Islet precursor cell (in vitro differentiated cells): ENCODE measurements around the gene ZDHHC16.
"Not testable (repeated sequence)": the region's sequence is repeated elsewhere in the genome, so short reads cannot be mapped to it uniquely, and the experiment has no call there.

Source experiments
- DNase-seq: peaks from one replicate; pipeline ENCODE4 v3.0.0-alpha.2; 2018

The ZDHHC16 gene

DNA sequence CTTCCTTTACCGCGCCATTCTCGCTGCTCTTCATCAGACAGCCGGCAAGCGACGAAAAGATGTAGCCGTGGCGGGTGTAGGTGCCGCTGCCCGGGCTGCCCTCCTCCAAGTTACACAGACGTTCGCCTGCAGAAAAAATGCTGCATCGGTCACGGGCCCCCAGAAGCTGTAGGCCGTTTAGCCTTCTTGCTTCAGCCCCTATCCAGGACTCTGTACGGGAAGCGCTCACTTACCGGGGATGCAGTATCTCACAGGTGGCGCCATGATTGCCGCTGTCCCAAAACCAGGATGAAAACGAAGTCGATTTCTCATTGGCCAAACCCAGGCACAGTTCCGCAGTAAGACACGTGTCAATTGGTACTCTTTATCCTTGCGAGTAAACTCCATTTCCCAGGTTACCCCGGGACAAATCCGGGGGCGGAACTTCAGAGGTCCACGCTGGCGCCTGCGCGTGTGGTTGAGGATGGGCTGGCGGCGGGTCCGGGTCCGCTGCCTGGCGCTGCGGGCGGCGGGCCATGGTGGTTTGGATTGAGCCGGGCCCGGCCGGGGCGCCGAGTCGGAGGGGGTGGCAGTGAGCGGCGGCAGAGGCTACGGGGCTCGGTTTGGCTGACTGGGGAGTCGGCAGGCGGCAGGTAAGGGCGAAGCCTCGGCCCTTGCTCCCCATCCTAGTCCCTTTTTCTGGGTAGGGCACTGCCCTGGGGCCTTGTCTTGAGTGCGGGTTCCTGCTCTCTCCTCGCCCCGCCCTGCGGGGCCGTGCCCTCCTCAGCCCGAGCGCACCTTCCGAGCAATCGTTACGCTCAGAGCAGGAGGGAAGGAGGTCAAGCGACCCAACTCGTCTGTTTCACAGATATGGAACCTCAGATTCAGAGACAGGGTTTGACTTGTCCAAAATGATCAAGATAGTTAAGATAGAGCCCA lies at the start of gene ZDHHC16, which contains the start of gene EXOSC1:
ZDHHC16 (plus strand) TSS at position 454 of the 918 bp plus-strand sequence. CDS start 5,501 bp downstream, outside the sequence.
EXOSC1 (minus strand) TSS at position 285 of the 918 bp plus-strand sequence; CDS start at position 264, 21 bp downstream.
- DNase-seq: peak; percentile 98

- DNase-seq: peak; percentile 79
Observed at GRCh38 chr10:97399843-97400545, 46.0 kb upstream of the ZDHHC16 start.

DNA sequence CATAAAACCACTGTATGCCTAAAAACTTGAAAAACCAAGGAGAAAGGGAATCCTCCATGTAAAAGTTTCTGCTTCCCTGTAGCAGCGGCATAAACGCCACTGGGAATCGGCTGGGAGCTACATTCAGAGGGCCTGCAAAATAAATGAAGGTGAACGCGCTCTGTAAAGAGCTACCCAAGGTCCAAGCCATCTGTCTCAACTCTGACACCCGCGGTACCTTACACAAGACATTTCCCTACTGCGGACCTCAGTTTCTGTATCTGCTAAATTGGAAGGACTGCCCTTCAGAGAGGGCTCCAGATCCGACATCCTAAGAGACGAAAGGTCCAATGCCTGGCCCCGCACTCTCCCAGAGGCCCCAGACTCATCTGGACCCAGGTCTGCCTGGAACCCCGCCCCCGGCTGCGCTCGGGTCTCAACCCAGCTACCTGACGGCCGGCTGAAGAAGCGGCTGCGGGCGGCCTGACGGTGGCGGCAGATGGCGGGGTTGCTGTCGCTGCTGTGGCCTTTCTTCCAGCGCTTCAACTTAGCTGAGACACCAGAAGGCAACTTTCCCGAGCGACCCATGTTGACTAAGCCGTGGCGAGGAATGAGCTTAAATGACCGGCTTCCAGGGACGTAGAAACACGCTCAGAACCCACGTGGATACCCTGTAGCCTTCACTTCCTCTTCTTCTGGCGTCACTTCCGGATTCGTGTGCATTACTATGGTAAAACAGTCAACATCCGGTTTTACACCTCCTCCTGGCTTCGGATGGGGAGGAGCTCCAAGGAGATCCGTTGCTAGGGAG lies 45.1 kb upstream of the ZDHHC16 start, which contains the start of gene RRP12:
RRP12 (minus strand) TSS at position 676 of the 790 bp plus-strand sequence; CDS start at position 567, 109 bp downstream.
- DNase-seq: peak; percentile 95

DNA sequence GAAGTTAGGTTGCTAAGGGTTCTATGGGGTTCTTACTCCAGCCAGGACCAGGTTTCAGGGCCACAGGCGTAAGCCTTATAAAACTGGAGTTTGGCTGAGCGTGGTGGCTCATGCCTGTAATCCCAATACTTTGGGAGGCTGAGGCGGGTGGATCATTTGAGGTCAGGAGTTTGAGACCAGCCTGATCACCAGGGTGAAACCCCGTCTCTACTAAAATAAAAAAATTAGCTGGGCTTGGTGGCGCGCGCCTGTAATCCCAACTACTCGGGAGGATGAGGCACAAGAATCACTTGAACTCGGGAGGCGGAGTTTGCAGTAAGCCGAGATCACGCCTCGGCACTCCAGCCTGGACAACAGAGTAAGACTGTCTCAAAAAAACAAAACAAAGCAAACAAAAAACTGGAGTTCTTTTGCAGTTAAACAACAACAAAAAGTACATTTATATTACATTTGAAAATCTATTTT lies 44.5 kb upstream of the ZDHHC16 start:
- no peak for DNase-seq

DNA sequence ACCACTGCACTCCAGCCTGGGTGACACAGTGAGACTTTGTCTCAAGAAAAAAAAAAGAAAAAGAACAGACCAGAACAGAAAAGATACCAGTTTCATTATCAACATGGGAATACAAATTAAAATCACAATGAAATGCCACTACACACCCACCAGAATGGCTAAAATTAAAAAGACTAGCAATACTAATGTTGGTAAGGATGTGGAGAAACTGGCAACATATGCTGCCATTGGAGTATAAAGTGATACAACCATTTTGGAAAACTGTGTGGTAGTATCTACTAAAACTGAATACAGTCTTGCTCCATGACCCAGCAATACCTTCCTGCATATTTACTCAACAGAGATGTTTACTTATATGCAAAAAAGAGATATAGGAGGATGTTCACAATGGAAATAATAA lies 41.9 kb upstream of the ZDHHC16 start:
- DNase-seq: no peak

DNA sequence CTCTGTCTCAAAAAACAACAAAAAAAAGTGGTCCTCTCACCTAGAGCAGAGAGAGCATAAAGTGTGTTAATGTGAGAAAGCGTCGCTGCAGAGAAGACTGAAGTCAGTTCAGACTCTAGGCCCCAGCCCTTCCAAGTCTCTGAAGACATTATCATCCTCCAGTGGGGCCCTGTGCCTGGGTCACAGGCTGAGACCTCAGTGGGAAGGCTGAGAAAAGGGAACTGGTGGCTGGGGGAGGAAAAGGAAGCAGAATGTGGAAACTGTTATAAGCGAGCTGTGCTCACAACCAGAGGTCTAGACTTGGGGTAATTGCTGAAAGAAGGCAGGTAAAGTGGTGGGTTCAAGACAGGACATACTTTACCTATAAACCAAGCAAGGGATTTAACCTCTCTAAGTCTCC lies 39.9 kb upstream of the ZDHHC16 start:
- no peak for DNase-seq

DNA sequence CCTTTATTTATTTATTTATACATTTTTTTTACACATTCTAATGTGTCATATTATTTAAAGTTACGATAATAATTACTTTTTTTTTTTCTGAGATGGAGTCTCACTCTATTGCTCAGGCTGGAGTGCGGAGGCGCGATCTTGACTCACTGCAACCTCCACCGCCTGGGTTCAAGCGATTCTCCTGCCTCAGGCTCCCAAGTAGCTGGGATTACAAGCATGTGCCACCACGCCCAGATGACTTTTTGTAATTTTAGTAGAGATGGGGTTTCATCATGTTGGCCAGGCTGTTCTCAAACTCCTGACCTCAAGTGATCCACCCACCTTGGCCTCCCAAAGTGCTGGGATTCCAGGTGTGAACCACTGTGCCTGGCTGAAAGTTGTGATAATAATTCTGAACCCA lies 39.5 kb upstream of the ZDHHC16 start:
- DNase-seq: not testable (repeated sequence)

GRCh38 chr10:97407211-97407951 lies 38.6 kb upstream of the ZDHHC16 start:
- peak; percentile 90 for DNase-seq

- no peak for DNase-seq
Observed at GRCh38 chr10:97407952-97408248, 38.1 kb upstream of the ZDHHC16 start.

DNA sequence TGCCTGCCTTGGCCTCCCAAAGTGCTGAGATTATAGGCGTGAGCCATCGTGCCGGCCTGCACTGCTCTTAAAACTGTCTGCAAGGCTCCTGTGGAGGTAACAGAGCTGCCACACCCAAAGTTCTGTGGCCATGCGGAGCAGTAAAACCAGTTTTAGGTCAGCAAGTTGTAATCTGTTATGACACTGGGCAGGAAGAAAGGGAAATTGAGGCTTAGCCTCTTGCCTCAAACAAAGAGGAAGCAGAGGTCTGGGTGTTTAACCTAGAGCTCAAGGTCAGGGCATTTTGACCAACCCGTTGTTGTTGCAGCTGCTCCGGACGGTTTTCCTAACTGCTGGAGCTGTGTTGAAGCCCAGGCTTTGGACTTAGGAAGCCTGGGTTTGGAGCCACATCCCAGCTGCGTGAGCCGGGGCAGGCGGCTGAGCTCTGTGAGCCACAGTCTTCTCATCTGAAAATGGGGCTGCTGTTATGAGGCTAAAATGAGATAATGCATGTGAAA lies 37.4 kb upstream of the ZDHHC16 start:
- DNase-seq: no peak

DNA sequence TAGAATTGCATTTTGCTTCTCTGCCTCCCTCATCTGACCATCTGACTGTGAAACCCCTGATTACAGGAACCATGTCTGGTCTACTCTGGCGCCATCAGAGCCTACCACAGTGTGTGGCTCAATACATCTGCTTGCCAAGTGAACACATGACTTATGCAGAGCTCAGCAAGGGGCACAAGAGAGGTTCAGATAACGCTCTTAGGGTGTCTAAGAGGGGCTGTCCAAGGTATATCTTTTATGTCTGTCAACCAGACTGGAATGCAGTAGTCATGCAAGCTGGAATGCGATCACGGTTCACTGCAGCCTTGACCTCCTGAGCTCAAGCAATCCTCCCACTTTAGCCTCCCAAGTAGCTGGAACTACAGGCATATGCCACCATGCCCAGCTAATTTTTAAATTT lies 34.6 kb upstream of the ZDHHC16 start:
- DNase-seq: no peak

GRCh38 chr10:97412891-97413304 lies 33.1 kb upstream of the ZDHHC16 start:
- peak; percentile 87 for DNase-seq

- DNase-seq: no peak
Observed at GRCh38 chr10:97416565-97416964, 29.4 kb upstream of the ZDHHC16 start.

GRCh38 chr10:97423757-97424098 lies 22.2 kb upstream of the ZDHHC16 start:
- not testable (repeated sequence) for DNase-seq

GRCh38 chr10:97425964-97426775 lies 19.8 kb upstream of the ZDHHC16 start, which contains the start of gene PGAM1:
Gene PGAM1 (plus strand): TSS chr10:97426191. CDS start chr10:97426308, 117 bp downstream.
- peak; percentile 98 for DNase-seq

DNA sequence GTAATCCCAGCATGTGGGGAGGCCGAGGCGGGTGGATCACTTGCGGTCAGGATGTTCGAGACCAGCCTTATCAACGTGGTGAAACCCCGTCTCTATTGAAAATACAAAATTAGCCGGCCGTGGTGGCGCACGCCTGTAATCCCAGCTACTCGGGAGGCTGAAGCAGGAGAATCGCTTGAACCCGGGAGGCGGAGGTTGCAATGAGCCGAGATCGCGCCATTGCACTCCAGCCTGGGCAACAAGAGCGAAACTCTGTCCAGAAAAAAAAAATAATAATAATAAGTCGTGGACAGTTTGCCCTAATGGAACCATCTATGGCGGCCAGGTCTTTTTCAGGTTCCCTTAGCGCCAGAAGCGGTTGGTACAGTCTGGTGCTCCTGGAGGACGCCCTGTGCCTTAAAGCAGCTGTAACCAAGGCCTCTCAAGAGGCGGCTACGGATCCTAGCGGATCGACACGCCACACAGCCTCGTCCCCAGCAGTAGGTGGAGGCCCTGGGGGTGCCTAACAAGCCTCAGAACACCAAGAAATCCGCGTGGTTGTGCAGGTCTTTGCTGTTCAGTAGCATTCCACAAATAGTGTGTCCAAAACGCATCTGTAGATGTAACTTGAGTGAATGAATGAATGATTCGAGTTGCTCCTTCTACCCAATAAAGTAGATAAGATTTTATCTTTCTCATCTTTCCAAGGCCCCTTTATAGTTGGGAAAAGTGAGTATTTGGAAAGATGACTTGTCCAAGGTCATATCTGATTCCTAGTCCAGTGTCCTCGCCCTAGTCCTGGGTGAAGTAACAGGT lies 19.0 kb upstream of the ZDHHC16 start:
- no peak for DNase-seq

- peak; percentile 93 for DNase-seq
Observed at GRCh38 chr10:97427571-97428179, 18.3 kb upstream of the ZDHHC16 start.

DNA sequence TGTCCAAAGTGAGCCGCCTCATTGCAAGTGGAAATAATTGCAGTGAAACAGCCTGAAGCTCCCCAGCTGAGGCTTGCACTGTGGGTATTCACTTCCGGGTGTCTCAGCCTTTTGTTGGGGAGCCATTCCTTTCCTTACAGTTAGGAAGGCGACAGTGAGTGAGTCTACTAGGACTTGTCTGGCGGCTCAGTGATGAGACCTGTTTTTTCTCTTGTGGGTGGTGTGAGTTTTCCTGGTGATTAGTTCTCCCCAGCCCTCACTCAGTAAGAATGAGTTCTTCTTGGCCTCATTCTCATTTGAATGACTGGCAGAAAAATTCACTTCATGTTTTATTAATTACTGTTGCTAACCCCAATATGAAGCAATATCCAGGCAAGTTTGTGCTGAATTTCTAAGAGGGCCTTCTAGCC lies 17.4 kb upstream of the ZDHHC16 start:
- DNase-seq: no peak

- DNase-seq: no peak
Observed at GRCh38 chr10:97434055-97434454, 11.9 kb upstream of the ZDHHC16 start.

- no peak for DNase-seq
Observed at GRCh38 chr10:97434557-97434956, 11.4 kb upstream of the ZDHHC16 start.
